GM19238 (cell line): ENCODE results near the gene NOS2.
A peak's percentile ranks its signal among the peaks of the same experiment; 100 is the strongest.
"Not testable (repeated sequence)": the region's sequence is repeated elsewhere in the genome, so short reads cannot be mapped to it uniquely, and the experiment has no call there.

Source experiments
- DNase-seq: peaks from one replicate; pipeline ENCODE4 v3.0.0; 2011; ENCODE audit warnings: low spot score; ENCODE audit not compliant: insufficient read length

NOS2 gene

GRCh38 chr17:27788919-27789318, 11.4 kb downstream of the NOS2 start:
- no peak for DNase-seq

DNA sequence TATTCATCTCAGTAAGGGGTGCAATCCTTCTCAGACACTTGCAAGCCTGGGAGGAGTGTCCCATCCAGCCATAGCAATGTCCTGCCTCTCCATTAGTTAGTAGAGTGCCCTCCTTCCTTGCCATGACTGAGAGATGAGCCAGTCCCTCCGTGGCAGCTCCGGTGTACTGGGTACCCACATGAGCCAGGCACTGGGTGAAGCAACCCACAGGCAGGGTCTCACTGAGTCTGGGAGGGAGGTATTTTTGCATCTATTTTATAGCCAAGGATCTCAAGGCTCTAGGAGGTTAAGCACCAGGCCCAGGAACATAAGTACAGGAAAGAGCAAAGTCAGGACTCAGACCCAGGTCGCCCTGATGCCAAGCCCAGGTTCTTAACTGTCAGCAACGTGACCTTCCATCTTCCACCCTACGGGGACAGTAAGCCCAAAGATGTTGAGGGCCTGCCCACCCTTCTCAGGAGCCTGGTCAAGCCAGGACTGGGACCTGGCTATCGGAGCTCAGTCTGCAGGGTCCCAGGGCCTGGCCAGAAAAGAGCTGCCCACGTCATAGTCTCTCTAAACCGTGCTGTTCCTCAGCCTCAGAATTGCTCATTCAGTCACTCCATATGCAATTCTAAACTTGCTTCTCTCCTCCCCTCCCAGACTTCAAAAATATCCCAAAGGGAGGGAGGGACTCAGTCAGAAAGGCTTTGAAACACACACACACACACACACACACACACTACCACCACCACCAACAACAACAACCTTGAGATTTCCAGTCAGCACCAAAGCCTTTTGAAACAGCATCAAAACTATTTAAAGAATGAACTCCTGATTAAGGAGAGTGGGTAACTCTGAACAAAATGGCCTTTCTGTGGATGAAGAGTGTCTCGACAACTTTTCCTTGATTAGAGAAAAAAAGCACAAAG, 16.6 kb downstream of the NOS2 start:
- no peak for DNase-seq

GRCh38 chr17:27782791-27783206, 17.5 kb downstream of the NOS2 start:
- DNase-seq, result no peak

- no peak for DNase-seq
These were observed 19.4 kb downstream of the NOS2 start for GRCh38 chr17:27780828-27781404.

- no peak for DNase-seq
These were observed 20.1 kb downstream of the NOS2 start for GRCh38 chr17:27780092-27780827.

GRCh38 chr17:27778183-27778582, 22.1 kb downstream of the NOS2 start:
- no peak for DNase-seq

DNA sequence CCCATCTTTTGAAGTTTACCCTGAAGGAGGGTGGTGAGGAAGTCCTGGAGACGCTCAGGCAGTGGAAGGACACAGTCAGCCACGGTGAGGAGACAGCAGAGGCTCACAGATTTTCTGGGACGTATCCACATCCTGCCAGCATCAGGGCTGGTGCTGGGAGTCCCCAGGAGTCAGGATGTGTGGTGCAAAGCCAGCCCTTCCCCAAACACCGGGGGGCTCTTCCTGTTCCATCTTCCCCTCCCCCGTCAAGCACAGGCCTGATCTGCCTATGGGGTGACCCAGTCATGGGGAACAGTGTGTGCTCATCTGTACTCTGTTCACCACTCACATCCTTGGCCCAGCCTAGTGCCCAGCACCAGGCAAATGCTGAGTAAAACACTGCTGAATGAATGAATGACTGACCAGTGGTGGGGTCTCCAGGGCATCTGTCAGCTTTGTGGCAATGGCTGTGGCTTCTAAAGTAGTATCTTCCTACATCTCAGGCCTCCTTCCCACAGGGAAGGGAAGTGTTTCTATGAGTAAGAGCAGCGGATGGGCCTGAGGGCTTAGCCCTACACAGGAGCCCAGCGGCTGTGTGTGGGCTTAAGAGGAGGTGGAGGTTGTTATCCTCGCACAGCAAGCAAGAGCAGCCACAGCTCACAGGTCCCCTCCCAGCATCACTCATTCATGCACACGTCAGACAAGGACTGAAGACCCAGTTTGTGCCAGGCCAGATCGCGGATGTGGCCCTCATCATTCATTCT, 23.3 kb downstream of the NOS2 start:
- no peak for DNase-seq

GRCh38 chr17:27771586-27771985, 28.7 kb downstream of the NOS2 start:
- DNase-seq, result no peak

- DNase-seq, result no peak
These were observed 29.5 kb downstream of the NOS2 start for GRCh38 chr17:27770877-27771276.

- no peak for DNase-seq
These were observed 31.4 kb downstream of the NOS2 start for GRCh38 chr17:27768858-27769410.

DNA sequence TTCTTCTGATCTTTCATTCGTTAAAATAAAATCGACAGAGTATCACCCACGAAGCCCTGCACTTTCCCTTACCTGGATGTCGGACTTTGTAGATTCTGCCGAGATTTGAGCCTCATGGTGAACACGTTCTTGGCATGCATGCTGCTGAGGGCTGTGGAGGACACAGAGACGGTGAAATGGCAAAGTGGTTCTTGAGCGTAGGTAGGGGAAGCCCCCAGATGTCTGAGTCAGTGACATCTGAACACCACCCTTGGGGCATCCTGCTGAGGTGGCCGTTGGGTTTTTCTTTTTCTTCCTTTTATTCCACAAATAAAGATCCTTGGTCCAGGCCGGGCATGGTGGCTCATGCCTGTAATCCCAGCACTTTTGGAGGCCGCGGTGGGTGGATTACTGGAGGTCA, 33.9 kb downstream of the NOS2 start:
- no peak for DNase-seq

- no peak for DNase-seq
These were observed 35.0 kb downstream of the NOS2 start for GRCh38 chr17:27765353-27765752.

DNA sequence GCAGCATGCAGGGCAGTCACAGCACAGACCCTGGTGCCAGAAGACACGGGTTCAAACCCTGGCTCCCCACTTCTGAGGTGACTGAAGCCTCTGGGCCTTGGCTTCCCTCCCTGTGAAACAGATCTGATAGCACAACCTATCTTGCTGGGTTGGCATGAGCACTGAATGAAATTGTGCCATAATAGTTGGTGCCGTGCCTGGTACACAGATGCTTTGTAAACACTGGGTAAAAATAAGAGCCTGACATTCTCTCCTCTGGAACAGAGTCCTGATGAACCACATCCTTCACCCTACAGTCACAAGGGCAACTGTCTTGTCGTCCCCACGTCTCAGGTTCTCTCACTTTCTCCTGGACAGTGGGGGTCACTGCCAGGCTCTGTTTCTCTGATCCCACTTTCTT, 35.7 kb downstream of the NOS2 start:
- DNase-seq, result no peak

DNA sequence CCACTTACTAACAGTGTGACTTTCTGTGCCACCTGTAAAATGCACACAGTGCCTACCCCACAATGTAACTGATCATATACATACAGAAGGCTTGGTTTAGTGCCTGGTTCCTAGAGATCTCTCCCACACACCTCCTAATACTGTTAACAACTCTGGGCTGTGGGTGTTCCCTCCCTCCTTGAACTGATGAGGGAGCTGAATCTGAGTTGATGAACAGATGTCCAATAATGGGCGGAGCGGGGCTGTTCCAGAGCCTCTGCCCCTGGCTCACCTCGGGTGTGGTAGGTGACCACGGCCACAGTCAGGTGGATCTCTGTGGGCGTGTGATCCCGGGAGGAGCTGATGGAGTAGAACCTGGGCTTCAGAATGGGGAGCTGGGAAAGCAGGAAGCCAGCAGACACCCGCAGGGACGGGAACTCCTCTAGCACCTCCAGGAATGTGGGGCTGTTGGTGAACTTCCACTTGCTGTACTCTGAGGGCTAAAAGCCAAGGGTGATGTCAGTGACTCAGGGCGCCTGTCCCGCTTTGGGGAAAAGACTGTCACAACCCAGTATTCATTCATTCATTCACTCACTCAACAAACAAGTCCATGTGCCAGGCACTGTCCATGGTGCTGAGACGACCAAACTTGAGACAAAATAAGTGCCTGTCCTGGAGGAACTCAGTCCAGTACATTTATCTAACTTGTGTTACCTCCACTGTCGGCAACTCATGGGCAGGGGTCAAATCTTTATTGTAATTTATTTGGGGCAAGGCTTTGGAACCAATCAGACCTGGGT, 37.6 kb downstream of the NOS2 start:
- no peak for DNase-seq

DNA sequence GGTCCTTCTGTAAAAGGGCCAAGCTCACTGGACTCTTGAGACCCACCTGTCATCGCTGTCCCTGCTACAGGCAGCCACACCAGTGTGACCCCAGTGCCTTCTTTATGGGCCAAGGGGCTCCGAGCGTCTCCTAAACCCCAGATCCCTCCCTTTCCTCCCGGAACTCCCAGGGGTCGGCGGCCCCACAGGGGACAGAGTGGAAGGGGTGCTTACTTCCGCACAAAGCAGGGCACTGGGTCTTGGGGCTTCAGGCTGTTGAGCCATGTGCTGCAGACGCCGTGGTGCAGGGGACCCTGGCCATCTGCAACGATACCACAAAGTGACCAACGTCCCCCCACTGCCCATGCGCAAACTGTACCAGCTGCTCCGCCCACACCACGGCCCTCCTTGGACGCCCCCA, 39.4 kb downstream of the NOS2 start:
- DNase-seq, result not testable (repeated sequence)

DNA sequence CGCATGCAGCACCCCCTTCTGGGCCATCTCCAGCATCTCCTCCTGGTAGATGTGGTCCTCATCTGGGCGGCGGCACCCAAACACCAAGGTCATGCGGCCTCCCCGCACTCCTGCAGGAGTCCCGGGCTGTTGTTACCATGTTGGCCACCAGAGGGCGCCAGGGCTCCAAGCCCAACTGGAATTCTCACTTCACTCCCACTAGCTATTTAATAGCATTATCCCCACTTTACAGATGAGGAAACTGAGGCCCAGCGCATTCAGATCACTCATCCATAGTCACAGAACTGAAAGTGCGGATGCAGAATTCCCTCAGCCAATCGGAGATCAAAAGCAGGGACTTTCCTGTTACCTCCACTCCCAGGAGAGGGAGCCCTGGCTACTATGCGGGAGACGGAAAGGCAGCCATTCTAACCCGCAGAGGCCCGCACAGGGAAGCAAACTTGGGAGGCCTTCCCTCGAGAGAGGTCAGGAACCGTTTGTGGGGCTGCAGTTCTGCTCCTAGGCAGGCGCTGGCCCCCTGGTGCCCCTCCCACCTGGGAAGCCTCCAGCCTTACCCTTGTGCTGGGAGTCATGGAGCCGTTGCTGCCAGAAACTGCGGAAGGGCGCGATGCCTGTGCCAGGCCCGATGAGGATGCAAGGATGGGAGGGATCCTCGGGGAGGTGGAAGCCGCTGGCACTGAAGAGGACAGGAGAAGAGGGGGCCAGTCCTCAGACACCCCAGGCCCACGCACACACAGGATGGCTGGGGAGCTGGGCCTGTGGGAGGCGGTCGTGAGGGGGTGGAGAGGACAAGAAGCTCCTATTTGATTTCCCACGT, 40.1 kb downstream of the NOS2 start:
- DNase-seq, result peak; percentile 42

DNA sequence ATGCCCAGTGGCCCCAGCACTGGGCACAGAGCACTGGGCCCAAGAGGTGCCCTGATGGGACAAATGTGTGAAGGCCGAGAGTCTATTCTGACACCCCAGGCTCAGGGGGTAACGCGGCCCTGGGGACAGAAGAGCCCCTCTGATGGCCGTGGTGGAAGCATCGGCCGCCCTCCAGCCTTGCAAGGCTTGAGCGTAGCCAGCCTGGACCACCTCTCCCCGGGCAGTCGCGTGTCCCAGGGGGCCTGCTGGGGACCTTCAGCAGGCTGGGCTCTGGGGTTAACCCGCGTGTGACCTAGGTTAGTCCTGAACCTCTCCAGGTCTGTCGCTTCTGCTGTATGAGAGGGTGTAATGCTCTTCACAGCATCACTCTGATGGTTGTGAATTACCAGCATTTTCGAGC, 40.8 kb downstream of the NOS2 start:
- DNase-seq, result no peak

GRCh38 chr17:27756467-27757371, 43.6 kb downstream of the NOS2 start:
- DNase-seq, result no peak
